NCI-H460 (cell line): Measurements from ENCODE around the gene MOSMO. TPM values are rescaled to one million over a fixed set of nuclear protein-coding genes. Genes with fewer than 3 reads are reported as not detected.
"Not testable (repeated sequence)": the region's sequence is repeated elsewhere in the genome, so short reads cannot be mapped to it uniquely, and the experiment has no call there.

Source experiments
- DNase-seq: peaks from one replicate; pipeline ENCODE4 v3.0.0-alpha.2; 2016; ENCODE audit warnings: low read depth; ENCODE audit errors: extremely low read depth
- total RNA-seq: library from RNA; depleted of rRNA; stranded (reverse); fragments of >200 nt; shearing (Covaris generic); gene quantifications from 2 replicates; pipeline ENCODE4 v1.2.3, GENCODE V29; 2014; rRNA removed

MOSMO gene
- total RNA-seq, 1 experiment from 2014 or later = 22.4 TPM

GRCh38 chr16:22128537-22128936, 120.6 kb downstream of the MOSMO start:
- DNase-seq = not testable (repeated sequence)

GRCh38 chr16:22130528-22130927, 122.6 kb downstream of the MOSMO start:
- no peak for DNase-seq

GRCh38 chr16:22132801-22133200, 124.9 kb downstream of the MOSMO start:
- no peak for DNase-seq

Other genes starting within 250 kb of the MOSMO start
- 17.4 and 26.2 TPM in 2 replicates for gene NPIPB4, start 150.4 kb upstream of the MOSMO start, total RNA-seq
- gene UQCRC2, start 54.8 kb upstream of the MOSMO start, total RNA-seq = 218 and 248 TPM in 2 replicates
- gene PDZD9, start 7.0 kb upstream of the MOSMO start, total RNA-seq = not detected in 2 replicates
- not detected in 2 replicates for gene VWA3A, start 84.4 kb downstream of the MOSMO start, total RNA-seq
- not detected in 2 replicates for gene SDR42E2, start 154.4 kb downstream of the MOSMO start, total RNA-seq
- 11.5 and 15.9 TPM in 2 replicates for gene EEF2K, start 198.2 kb downstream of the MOSMO start, total RNA-seq